GM15510 (cell line): ENCODE data around the gene HENMT1.

Experiments
- POLR2A ChIP-seq: IDR thresholded peaks from 3 replicates; pipeline ENCODE4 v1.6.1; 2011; ENCODE audit warnings: borderline replicate concordance; ENCODE audit not compliant: insufficient read length; ENCODE audit errors: extremely low read depth

The HENMT1 gene

DNA sequence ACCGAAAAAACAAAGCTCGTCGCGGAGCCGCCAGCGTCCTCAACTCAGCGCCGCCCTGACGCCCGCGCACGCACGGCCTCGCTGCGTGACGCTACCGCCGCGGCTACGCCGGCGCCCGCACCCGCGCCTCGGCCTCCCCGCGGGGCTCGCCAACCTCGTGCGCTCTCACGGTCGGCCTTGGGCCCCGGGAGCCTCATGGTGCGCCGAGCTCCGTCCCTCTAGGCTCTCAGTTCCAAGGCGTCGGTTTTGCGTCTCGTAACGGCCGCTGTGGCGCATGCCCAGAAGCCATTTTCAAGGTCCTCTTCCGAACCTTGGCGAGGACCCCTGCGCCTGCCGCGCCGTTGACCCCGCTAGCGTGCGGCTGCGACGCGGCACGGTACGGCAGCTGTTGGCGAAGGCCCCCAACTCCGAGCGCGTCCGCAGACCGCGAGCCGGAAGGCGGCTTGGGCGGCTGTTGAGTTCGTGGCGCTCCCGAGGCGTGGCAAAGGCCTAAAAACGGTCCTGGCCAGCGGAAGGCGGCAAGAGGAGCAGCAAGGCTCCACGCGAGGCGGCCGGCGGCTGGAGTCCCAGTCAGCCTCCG lies at the start of gene HENMT1:
HENMT1 (minus strand) TSS at position 64 of the 580 bp plus-strand sequence. CDS start 1,209 bp downstream, outside the sequence.
- peak; percentile 71 for TF ChIP-seq POLR2A

DNA sequence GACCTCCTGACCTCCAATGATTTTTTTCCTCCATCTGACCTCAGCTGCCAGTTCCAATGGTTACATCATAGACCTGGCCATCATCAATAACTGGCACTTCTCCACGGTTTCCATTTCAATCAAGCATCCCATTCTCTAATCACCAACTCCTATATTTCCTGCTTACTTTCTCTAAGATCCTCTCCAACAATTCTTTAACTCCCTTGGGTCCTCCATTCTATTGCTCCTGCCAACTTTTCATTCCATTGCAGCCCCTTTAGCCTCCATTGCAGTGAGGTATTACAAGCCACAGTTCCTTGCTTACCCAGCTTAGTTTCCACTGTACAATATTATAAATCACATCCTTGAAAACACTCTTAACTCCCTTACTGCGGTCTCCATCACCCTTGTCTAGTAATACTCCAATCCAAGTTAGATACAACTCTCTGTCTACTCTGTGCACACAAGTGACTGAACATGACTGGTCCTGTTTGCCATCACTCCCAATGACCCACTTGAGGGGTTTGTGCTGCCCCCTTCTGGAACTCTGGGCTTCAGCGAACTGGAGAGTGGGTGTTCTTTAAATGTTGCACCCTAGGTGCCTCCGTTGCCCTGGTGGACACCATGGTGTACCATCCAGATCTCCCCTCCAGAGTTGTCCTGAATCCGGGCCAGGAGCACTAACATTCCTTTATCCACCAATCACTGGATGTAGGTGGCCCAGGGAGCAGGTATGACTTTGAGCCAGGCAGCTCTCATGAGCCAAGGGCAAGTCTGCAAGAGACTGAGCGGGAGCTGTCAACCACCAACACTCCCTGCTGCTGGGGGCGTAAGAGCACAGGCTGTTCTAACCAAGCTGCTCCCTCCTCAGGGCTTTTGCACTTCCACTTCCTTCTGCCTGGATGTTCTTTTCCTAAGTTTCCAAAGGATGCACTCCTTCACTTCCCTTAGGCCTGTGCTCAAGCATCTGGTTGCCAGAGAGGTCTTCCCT lies 48.1 kb upstream of the HENMT1 start:
- TF ChIP-seq POLR2A: no peak

DNA sequence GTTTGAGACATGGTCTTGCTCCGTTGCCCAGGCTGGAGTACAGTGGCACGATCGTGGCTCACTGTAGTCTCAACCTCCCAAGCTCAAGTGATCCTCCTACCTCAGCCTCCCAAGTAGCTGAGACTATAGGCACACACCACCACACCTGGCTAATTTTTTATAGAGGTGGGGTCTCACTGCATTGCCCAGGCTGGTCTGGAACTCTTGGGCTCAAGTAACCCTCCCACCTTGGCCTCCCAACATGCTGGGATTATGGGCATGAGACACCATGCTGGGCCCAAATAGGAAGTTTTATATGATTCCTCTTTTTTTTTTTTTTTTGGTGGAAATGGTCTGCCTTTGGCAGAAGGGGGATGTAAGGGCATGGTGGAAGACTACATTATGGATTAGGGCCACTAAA lies 45.8 kb upstream of the HENMT1 start:
- TF ChIP-seq POLR2A: no peak

- TF ChIP-seq POLR2A: no peak
These were observed 43.6 kb upstream of the HENMT1 start for GRCh38 chr1:108704496-108704895.

GRCh38 chr1:108703939-108704338 lies 43.0 kb upstream of the HENMT1 start:
- no peak for TF ChIP-seq POLR2A

- no peak for TF ChIP-seq POLR2A
These were observed 40.4 kb upstream of the HENMT1 start for GRCh38 chr1:108701176-108701849.

GRCh38 chr1:108699375-108700332 lies 38.8 kb upstream of the HENMT1 start:
- no peak for TF ChIP-seq POLR2A

- TF ChIP-seq POLR2A: no peak
These were observed 34.6 kb upstream of the HENMT1 start for GRCh38 chr1:108695535-108695934.

DNA sequence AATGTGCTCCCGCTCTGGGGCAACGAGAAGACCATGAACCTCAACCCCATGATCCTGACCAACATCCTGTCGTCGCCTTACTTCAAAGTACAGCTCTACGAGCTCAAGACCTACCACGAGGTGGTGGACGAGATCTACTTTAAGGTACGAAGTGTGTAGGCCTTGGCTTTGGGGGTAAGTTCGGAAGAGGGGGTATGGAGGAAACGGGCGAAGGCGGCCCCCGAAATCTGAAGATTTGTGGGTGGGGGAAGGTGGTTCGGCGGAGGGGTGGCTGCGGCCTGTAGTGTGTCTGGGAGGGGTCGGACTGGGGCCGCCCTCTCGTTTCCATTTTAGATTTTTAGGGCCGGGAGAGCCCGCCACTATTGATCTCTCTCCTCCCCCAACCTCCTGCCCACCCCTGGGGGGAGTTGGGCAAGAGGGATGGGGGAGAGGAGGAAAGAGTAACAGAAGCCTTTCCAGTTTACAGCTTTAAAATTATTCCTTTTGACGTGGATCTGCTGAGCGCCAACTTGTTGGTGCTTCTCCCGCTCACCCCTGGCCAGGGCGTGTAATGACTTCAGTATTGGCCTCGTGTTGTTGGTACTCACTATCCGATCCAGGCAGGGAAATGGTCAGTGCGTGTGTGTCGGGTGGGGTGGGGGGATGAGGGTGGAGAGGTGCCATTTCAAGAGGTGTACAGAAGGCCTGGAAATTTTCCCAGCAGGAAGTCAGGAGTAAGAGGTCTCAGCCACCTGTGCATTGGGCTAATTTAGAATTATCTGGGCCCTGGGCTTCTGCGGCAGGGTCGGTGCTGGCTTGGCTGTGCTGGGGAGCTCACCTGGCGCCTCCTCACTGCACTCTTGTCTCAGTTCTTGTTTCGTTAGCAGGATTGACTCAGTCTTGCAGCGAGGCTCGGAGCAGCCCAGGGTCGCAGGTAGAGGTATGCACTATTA lies 32.1 kb upstream of the HENMT1 start:
- TF ChIP-seq POLR2A: no peak

- TF ChIP-seq POLR2A: peak; percentile 99
These were observed 31.2 kb upstream of the HENMT1 start, which contains the start of gene PRPF38B for GRCh38 chr1:108691942-108692723. Gene PRPF38B (plus strand): TSS chr1:108692310. CDS start chr1:108692592, 282 bp downstream.

GRCh38 chr1:108691128-108691941 lies 30.4 kb upstream of the HENMT1 start:
- no peak for TF ChIP-seq POLR2A
